Transverse colon (tissue), 4 donors: Measurements from ENCODE around the gene HOXD10. TPM values are rescaled to one million over a fixed set of nuclear protein-coding genes. Genes with fewer than 3 reads are reported as not detected.

Experiments
- DNase-seq: peaks from one replicate; pipeline ENCODE4 v3.0.0-alpha.2; 2019
- H3K27ac ChIP-seq, 4 donors: fragments of 200-600 bp; sonication (generic); 2 replicates each; pipeline ENCODE4 v1.5.1; 2016 to 2018; ENCODE audit warnings: inconsistent platforms in 4 of 4
- H3K27me3 ChIP-seq: fragments of 200-600 bp; sonication (generic); 2 replicates; pipeline ENCODE4 v1.5.1; 2017; ENCODE audit warnings: inconsistent platforms
- H3K36me3 ChIP-seq, 4 donors: fragments of 200-600 bp; sonication (generic); 2 replicates each; pipeline ENCODE4 v1.5.1; 2017 to 2019; ENCODE audit warnings: inconsistent platforms in 4 of 4
- H3K4me1 ChIP-seq, 4 donors: fragments of 200-600 bp; sonication (generic); 2 replicates each; pipeline ENCODE4 v1.5.1; 2017 to 2020; ENCODE audit warnings: inconsistent platforms in 4 of 4
- H3K4me3 ChIP-seq, 4 donors: fragments of 200-600 bp; sonication (generic); 1 replicate in 1 of 4; 2 replicates in 3 of 4; pipeline versions ENCODE4 v1.5.1 to v1.6.1; 2017 to 2019; ENCODE audit warnings: inconsistent platforms in 4 of 4
- H3K9me3 ChIP-seq, 2 donors: fragments of 200-600 bp; sonication (generic); 2 replicates each; pipeline ENCODE4 v1.5.1; 2017 to 2019; ENCODE audit warnings: inconsistent platforms in 2 of 2
- CTCF ChIP-seq, 5 experiments: fragments of 200-600 bp in 3 of 5; fragments of 450-650 bp in 2 of 5; sonication (generic) in 3 of 5; IDR thresholded peaks; 1 replicate in 2 of 5; 2 replicates in 3 of 5; pipeline ENCODE4 v1.5.1; 2016 to 2017; ENCODE audit warnings: antibody characterized with exemption in 5 of 5, inconsistent platforms in 3 of 5, mild to moderate bottlenecking in 2 of 5, moderate library complexity in 1 of 5
- EP300 ChIP-seq: sonication (generic); formaldehyde crosslinking; IDR thresholded peaks from one replicate; pipeline ENCODE4 v1.6.1; 2017; ENCODE audit warnings: antibody characterized with exemption, low read depth
- POLR2A ChIP-seq: fragments of 450-650 bp; IDR thresholded peaks from one replicate; pipeline ENCODE4 v1.6.1; 2016; ENCODE audit warnings: antibody characterized with exemption, mild to moderate bottlenecking, moderate library complexity
- POLR2AphosphoS5 ChIP-seq, 3 donors: sonication (generic); formaldehyde crosslinking; IDR thresholded peaks; one replicate each; pipeline ENCODE4 v1.6.1; 2016; ENCODE audit warnings: antibody characterized with exemption in 3 of 3
- WGBS, 2 donors: methylation state at CpG; one replicate each; pipeline ENCODE4 v1.1.5; 2018; ENCODE audit warnings: low coverage in 1 of 2; 5-methylcytosine and 5-hydroxymethylcytosine counted together
- in situ Hi-C, 4 donors: fragments of 200-750 bp; cut with MboI; loops; one replicate each; pipeline versions ENCODE4 v1.15.0 to v1.15.1; 2017; ENCODE audit warnings: low sequenced_read_pairs in 3 of 4, low pct_ligation_motif_present in 1 of 4, low pct_unique_long_range_greater_than_20kb in 1 of 4
- intact Hi-C: fragments of 100-400 bp; cut with DNase I; formaldehyde crosslinking; loops from one replicate; pipeline ENCODE4 v1.15.1; 2023; ENCODE audit warnings: low total_unique reads
- total RNA-seq, 4 donors: library from RNA; depleted of rRNA; stranded (reverse); fragments of >200 nt; gene quantifications; one replicate each; pipeline ENCODE4 v1.1.0, GENCODE V29; 2016

The HOXD10 gene
- total RNA-seq, 4 donors from 2014 or later: 1.1 to 25.1 (median 7.6) TPM

GRCh38 chr2:176078541-176079284 is 37.9 kb upstream of the HOXD10 start:
- 6 to 19% methylated on average over 18 to 25 of the region's 25 CpGs for WGBS, 2 donors
- H3K4me3 ChIP-seq: no peak overlapping the region
- peaks cover 99% of the 10 kb centered on the region for H3K27me3 ChIP-seq
- in situ Hi-C loops: loop anchor here in 3 of 4 donors (10.0 to 25.0 kb wide), 4 partner anchors 391 to 716 kb away; no protein-coding TSS in a partner anchor
- TF ChIP-seq EP300 (no peak), POLR2AphosphoS5 (IDR thresholded peaks at IDR 0.05) (no peak), POLR2A (no peak), CTCF (IDR thresholded peaks at IDR 0.05) (no peak)
- H3K4me1 ChIP-seq: peaks cover 8 to 31% (median 22%) of the 10 kb centered on the region in 4 donors
- H3K36me3 ChIP-seq: no peaks in the 10 kb centered on the region
- no peak overlapping the region for H3K27ac ChIP-seq
- intact Hi-C loops: no loop called here
- no peaks in the 10 kb centered on the region for H3K9me3 ChIP-seq
- DNase-seq: no peak

- intact Hi-C loops: no loop called here
Observed at GRCh38 chr2:176079285-176079830, 37.2 kb upstream of the HOXD10 start.

GRCh38 chr2:176079831-176080539 is 36.6 kb upstream of the HOXD10 start:
- Histone ChIP-seq H3K9me3 (no peaks in the 10 kb centered on the region), H3K27ac (no peak overlapping the region), H3K36me3 (no peaks in the 10 kb centered on the region), H3K27me3 (peaks cover 99% of the 10 kb centered on the region), H3K4me3 (peak overlapping the region in 3 of 4 donors; percentile 13 to 48 (median 26)), H3K4me1 (peaks cover 8 to 36% (median 26%) of the 10 kb centered on the region in 4 donors)
- 1% methylated on average over 41 of the region's 86 CpGs; no CpG with 5 or more reads in 1 of the 2 donors for WGBS, 2 donors
- no peak for DNase-seq
- intact Hi-C loops (loop anchor here (10.0 kb wide), 2 partner anchors 495 to 825 kb away; no protein-coding TSS in a partner anchor), in situ Hi-C loops (loop anchor here in 3 of 4 donors (10.0 to 25.0 kb wide), 4 partner anchors 393 to 718 kb away; no protein-coding TSS in a partner anchor)
- TF ChIP-seq CTCF (IDR thresholded peaks at IDR 0.05) (peak; percentile 57 to 83 (median 69)), EP300 (no peak), POLR2AphosphoS5 (IDR thresholded peaks at IDR 0.05) (no peak)

More at GRCh38 chr2:176079285-176079830, 37.2 kb upstream of the HOXD10 start:
- Histone ChIP-seq H3K9me3 (no peaks in the 10 kb centered on the region), H3K27ac (no peak overlapping the region), H3K4me1 (peaks cover 8 to 31% (median 22%) of the 10 kb centered on the region in 4 donors), H3K36me3 (no peaks in the 10 kb centered on the region), H3K27me3 (peaks cover 99% of the 10 kb centered on the region), H3K4me3 (peak overlapping the region in 2 of 4 donors; percentile 13 to 48)
- in situ Hi-C loops: loop anchor here in 3 of 4 donors (10.0 to 25.0 kb wide), 4 partner anchors 392 to 717 kb away; no protein-coding TSS in a partner anchor
- no peak for DNase-seq
- no peak for TF ChIP-seq CTCF (IDR thresholded peaks at IDR 0.05)
- TF ChIP-seq EP300: no peak
- TF ChIP-seq POLR2A: no peak
- no peak for TF ChIP-seq POLR2AphosphoS5 (IDR thresholded peaks at IDR 0.05)
- WGBS, 2 donors: 0 to 11% methylated on average over 1 to 30 of the region's 30 CpGs
